Left ventricle myocardium superior (tissue), 1 donor: ENCODE measurements around the gene GRID1. TPM values are rescaled to one million over a fixed set of nuclear protein-coding genes. Genes with fewer than 3 reads are reported as not detected.

ENCODE experiments used
- ATAC-seq: fragments of 200-7000 bp; cut with Tn5 transposase; one replicate; pipeline ENCODE4 v1.9.1; 2020; ENCODE audit warnings: mild to moderate bottlenecking, moderate library complexity
- DNase-seq: peaks from one replicate; pipeline ENCODE4 v3.0.0-alpha.2; 2020
- intact Hi-C: fragments of 100-400 bp; cut with micrococcal nuclease; formaldehyde crosslinking; loops from one replicate; pipeline ENCODE4 v1.11.0; 2022
- total RNA-seq: library from RNA; stranded (reverse); fragmentation: NEBNext Ultra II Directional; extraction: Animal tissue kit (Norgen Biotek cat#: 25700); gene quantifications from one replicate; pipeline ENCODE4 v1.2.1, GENCODE V29; 2021
- donor health status: DM: no; HTN: yes; CAD: no; lungs with severe emphysema.

Gene GRID1
- total RNA-seq, 1 donor from 2014 or later: 2.4 TPM

DNA sequence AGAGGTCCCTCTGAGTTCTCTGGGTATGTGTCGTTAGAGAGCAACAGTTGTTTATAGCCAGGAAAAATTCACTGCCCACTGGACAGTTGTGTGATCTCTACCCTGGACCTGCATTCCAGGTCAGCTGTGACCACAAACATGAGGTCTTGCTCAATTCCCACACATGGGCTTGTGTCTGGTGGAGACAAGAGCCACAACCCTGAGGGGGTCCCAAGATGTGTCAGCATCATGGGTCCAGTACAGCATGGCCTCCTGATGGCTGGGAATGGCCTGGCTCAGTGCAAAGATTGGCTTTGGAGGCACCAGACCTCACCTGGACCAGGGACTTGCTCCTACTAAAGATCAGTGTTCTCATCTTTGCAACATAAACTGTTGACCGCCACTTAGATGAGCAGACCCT is 751.6 kb downstream of the GRID1 start:
- DNase-seq (no peak), ATAC-seq (no peak)
- intact Hi-C loops: no loop called here

GRCh38 chr10:85614566-85614965 is 752.0 kb downstream of the GRID1 start:
- no peak for ATAC-seq
- DNase-seq: no peak
- intact Hi-C loops: no loop called here

- DNase-seq: no peak
- intact Hi-C loops: no loop called here
- no peak for ATAC-seq
Observed at GRCh38 chr10:85613391-85613790, 753.2 kb downstream of the GRID1 start.

- intact Hi-C loops: no loop called here
- no peak for DNase-seq
- no peak for ATAC-seq
Observed at GRCh38 chr10:85612833-85613232, 753.8 kb downstream of the GRID1 start.

GRCh38 chr10:85612378-85612775 is 754.2 kb downstream of the GRID1 start:
- ATAC-seq (no peak), DNase-seq (no peak)
- intact Hi-C loops: no loop called here

- intact Hi-C loops: no loop called here
- ATAC-seq (no peak), DNase-seq (no peak)
Observed at GRCh38 chr10:85611746-85612377, 754.7 kb downstream of the GRID1 start.

- ATAC-seq (no peak), DNase-seq (no peak)
- intact Hi-C loops: no loop called here
Observed at GRCh38 chr10:85611093-85611740, 755.4 kb downstream of the GRID1 start.

- DNase-seq: no peak
- no peak for ATAC-seq
- intact Hi-C loops: no loop called here
Observed at GRCh38 chr10:85610381-85611092, 756.1 kb downstream of the GRID1 start.

DNA sequence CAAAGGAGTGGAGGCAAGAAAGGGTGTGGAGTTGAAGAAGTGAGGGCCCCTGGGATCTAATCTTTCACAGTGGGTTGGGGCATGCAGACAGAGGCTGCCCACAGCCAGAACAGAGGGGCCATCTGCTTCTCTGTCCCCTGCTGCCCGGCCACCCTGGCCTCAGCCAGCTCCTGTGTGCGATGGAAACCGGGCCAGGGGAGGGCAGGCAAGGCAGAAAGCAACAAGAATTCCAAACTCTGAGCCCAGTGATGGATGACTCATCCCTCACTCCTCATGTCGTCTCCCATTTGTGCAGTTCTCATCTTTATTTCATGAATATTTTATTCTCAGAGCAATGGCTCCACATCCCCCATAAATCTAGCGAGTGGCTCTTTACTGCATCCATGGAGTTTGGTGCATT is 757.1 kb downstream of the GRID1 start:
- no peak for DNase-seq
- intact Hi-C loops: no loop called here
- ATAC-seq: no peak

DNA sequence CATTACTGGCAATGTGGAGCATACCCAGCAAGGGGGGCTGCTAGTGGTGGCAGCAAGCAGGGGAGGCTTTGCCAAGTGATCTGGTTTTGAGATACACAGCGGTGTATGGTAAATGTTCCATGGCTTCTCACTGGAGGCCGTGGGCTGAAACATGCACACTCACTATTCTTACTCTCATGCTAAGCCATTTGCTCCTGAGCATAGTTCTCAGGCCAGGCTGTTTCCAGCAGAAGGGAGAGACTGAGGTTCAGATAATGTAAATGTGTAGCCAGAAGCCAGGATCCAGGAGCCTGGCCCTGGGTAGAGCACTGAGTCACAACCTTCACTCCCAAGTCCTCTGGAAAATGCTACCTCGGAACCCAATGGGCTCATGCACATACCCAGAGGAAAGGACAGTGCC is 757.9 kb downstream of the GRID1 start:
- DNase-seq: no peak
- intact Hi-C loops: no loop called here
- ATAC-seq: no peak

GRCh38 chr10:85607043-85607695 is 759.4 kb downstream of the GRID1 start:
- ATAC-seq (no peak), DNase-seq (no peak)
- intact Hi-C loops: no loop called here

DNA sequence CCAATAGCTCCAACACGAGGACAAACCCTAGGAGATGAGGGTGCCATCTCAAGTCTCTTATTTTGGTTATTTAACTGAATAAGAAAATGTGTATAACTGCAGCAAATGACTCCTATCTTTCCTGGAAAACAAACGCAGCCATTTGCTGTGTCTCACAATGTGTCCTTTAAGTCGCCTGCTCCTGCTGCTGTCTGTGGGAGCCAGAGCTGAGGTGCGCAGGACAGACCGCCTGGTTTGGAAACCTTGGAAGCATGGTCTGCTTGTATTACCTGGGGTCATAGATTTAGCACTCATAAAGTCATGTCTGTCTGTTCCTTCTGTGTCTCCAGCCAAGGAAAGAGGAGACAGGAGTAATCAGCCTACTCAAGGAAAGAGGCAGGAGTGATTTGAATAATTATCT is 760.2 kb downstream of the GRID1 start:
- no peak for ATAC-seq
- intact Hi-C loops: no loop called here

DNA sequence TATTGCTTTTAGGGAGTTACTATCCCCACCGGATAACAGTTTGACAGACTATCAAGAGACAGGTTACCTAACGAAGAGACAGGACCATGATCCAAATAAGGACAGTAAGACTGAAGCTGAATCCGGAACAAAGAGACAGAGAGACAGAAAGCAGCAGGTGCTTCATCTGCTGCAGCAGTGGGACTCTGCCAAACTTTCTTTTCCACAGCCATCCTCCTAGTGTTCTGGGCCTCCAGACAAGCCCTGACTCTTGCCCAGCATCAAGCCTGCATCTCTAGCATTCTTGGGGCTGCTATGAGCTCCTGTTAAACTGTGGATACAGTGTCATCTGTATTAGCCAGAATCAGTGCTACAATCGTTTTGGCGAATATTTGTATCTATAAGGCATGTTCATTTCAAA is 761.7 kb downstream of the GRID1 start:
- DNase-seq (no peak), ATAC-seq (no peak)
- intact Hi-C loops: no loop called here

More for the DNA sequence above, 760.2 kb downstream of the GRID1 start:
- no peak for DNase-seq

DNA sequence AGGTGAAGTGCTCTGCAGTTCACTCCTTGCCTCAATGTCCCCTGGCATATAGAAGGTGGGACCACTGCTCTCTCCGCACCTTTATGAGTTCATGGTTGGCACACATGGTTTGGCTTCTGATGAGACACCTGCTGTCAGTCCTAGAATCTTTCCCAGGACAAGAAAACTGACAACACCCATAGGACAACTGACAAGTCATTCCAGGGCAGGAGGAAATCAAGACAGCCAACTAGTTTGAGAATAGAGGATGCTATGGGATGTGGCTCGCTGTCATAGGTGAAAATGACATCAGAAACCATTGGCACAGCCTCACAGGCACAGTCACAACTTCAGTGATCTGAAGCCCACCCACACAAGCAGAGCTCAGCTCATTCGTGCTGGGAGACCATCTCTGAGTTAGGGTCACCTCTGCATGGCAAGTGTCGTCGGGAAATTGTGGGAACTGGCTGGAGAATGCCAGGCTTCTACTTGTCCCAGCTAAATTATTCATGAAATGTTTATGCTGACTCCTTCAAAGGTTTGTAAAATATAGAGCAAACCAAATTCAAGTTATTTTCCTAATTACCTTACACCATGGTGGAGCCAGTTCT is 762.4 kb downstream of the GRID1 start:
- DNase-seq: no peak
- intact Hi-C loops: no loop called here

GRCh38 chr10:85603151-85603940 is 763.2 kb downstream of the GRID1 start:
- intact Hi-C loops: no loop called here
- ATAC-seq (no peak), DNase-seq (no peak)

More for the DNA sequence above, 762.4 kb downstream of the GRID1 start:
- no peak for ATAC-seq

DNA sequence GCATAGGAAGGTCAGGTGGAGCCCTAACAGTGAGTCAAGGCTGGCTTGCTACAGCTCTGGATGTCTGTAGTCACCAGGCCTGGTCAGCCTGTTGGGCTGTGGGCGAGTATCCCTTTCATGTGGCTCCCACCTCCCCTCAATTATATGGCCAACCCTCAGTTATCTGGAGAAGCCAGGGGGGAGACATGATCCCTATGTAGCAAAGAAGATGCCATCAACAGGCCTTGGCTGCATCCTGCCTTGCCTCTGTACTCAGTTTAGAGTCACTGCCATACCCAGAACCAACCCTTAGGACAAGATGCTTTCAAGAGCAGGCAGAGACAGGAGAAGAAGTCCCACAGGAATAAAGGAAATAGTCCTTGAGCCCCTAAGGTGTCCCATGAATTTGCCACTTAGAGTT is 763.9 kb downstream of the GRID1 start:
- intact Hi-C loops: no loop called here
- DNase-seq (no peak), ATAC-seq (no peak)

GRCh38 chr10:85602306-85602705 is 764.3 kb downstream of the GRID1 start:
- ATAC-seq (no peak), DNase-seq (no peak)
- intact Hi-C loops: no loop called here

DNA sequence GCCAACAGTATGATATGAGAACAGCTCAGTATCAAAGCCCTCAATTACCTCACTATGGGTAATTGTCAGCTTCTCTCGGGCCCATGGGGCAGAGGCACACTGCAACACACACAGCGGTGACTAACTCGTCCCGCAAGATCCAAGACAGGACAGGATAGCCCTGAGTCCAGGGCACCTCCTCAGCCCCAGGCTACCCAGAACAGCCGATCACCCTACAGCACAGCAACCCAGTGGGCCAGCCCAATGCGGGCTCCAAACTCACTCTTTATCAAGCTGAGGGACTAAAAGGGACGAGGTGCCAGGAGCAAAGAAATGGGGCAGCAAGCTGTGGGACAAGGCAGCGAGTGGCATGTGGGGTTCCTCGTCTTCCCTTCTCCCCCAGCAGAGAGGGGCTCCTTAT is 765.1 kb downstream of the GRID1 start:
- DNase-seq: no peak
- ATAC-seq: no peak
- intact Hi-C loops: no loop called here

DNA sequence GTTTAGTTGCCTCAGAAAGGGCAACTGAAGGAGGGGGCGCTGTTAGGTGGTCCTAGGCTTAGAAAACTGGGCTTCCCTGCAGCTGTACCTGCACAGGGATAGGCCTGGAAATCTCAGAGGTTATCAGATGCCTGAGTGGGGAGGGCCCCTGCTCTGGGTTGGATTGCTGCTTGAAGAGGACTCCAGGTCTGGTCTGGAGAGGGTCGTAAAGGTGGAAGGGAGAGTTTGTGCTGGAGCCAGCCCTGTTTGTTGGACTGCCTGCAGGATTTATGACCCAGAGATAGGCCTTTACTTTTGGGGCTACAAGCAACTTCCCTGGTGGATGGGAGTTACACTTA is 765.9 kb downstream of the GRID1 start:
- DNase-seq (no peak), ATAC-seq (no peak)
- intact Hi-C loops: no loop called here
